ENCODE results near the gene FNTB.
"Not testable (repeated sequence)": the region's sequence is repeated elsewhere in the genome, so short reads cannot be mapped to it uniquely, and the experiment has no call there.

FNTB gene

GRCh38 chr14:65019944-65020566, 33.4 kb downstream of the FNTB start:
- peak; percentile 52 for DNase-seq

- no peak for DNase-seq
Observed at GRCh38 chr14:65024957-65025356, 38.3 kb downstream of the FNTB start.

GRCh38 chr14:65025818-65026217, 39.1 kb downstream of the FNTB start:
- DNase-seq: no peak

GRCh38 chr14:65026526-65026925, 39.8 kb downstream of the FNTB start:
- no peak for DNase-seq

GRCh38 chr14:65027127-65027799, 40.6 kb downstream of the FNTB start:
- no peak for DNase-seq

- no peak for DNase-seq
Observed at GRCh38 chr14:65028937-65029336, 42.2 kb downstream of the FNTB start.

GRCh38 chr14:65031321-65031720, 44.6 kb downstream of the FNTB start:
- not testable (repeated sequence) for DNase-seq

- no peak for DNase-seq
Observed at GRCh38 chr14:65032319-65032718, 45.6 kb downstream of the FNTB start.

- no peak for DNase-seq
Observed at GRCh38 chr14:65033181-65033580, 46.5 kb downstream of the FNTB start.

GRCh38 chr14:65034021-65034420, 47.3 kb downstream of the FNTB start:
- no peak for DNase-seq

GRCh38 chr14:65035049-65035448, 48.4 kb downstream of the FNTB start:
- no peak for DNase-seq

GRCh38 chr14:65038966-65039365, 52.3 kb downstream of the FNTB start:
- DNase-seq: no peak

GRCh38 chr14:65040666-65041433, 54.2 kb downstream of the FNTB start:
- DNase-seq: no peak

- DNase-seq: no peak
Observed at GRCh38 chr14:65041434-65041915, 54.8 kb downstream of the FNTB start.

GRCh38 chr14:65042296-65042695, 55.6 kb downstream of the FNTB start:
- no peak for DNase-seq

- DNase-seq: no peak
Observed at GRCh38 chr14:65042731-65043372, 56.2 kb downstream of the FNTB start.

- no peak for DNase-seq
Observed at GRCh38 chr14:65043893-65044595, 57.3 kb downstream of the FNTB start.

GRCh38 chr14:65044596-65044959, 57.9 kb downstream of the FNTB start:
- DNase-seq: peak; percentile 58

GRCh38 chr14:65045006-65045405, 58.3 kb downstream of the FNTB start:
- no peak for DNase-seq

- no peak for DNase-seq
Observed at GRCh38 chr14:65045709-65046108, 59.0 kb downstream of the FNTB start.

- DNase-seq: no peak
Observed at GRCh38 chr14:65052832-65053231, 66.1 kb downstream of the FNTB start.

GRCh38 chr14:65053466-65053865, 66.8 kb downstream of the FNTB start:
- no peak for DNase-seq

All from femur (tissue), 1 donor.